HepG2 (cell line): ENCODE measurements around the gene GSTM2. TPM values are rescaled to one million over a fixed set of nuclear protein-coding genes. Genes with fewer than 3 reads are reported as not detected.

Experiments used
- ATAC-seq: fragments of 200-7000 bp; cut with Tn5 transposase; 3 replicates; pipeline ENCODE4 v1.9.1; 2020; ENCODE audit warnings: mild to moderate bottlenecking, moderate library complexity
- BruUV-seq: library from RNA; stranded (reverse); fragments of 400-500 nt; replicated peaks from 2 replicates; lab custom pipeline; 2021; lab: Mats Ljungman, UMichigan
- CTCF ChIA-PET: fragments of 300-600 bp; formaldehyde crosslinking; extraction: SDS; loops from one replicate; lab custom pipeline; 2021; ENCODE audit warnings: low total read pairs, inconsistent platforms, low intra/inter-chr PET ratio; lab: Yijun Ruan, JAX
- POLR2A ChIA-PET: fragments of 350-600 bp; sonication (Branson Sonifier 250); formaldehyde crosslinking; loops from one replicate; lab custom pipeline; 2020; ENCODE audit warnings: antibody characterized with exemption, inconsistent platforms; lab: Yijun Ruan, JAX
- DNase-seq: peaks from one replicate; pipeline ENCODE4 v3.0.0-alpha.2; 2015; ENCODE audit warnings: low spot score
- FAIRE-seq: peaks from 3 replicates; lab custom pipeline; 2011; peaks lifted over from hg19 to GRCh38; lab: Jason Lieb, UNC
- H2AFZ ChIP-seq: one replicate; pipeline ENCODE4 v1.6.1; 2011; ENCODE audit warnings: low read length, inconsistent platforms
- H3K27ac ChIP-seq: fragments of 300-600 bp; 3 replicates; pipeline ENCODE4 v1.8.0; 2011; ENCODE audit warnings: mixed run types, mild to moderate bottlenecking, mixed read lengths, low read length, inconsistent platforms; ENCODE audit not compliant: insufficient read depth; ENCODE audit errors: extremely low read length
- H3K27me3 ChIP-seq, 2 experiments: fragments of 200-600 bp in 1 of 2; 2 replicates in 1 of 2; 3 replicates in 1 of 2; pipeline versions ENCODE4 v1.6.0 to v1.8.0; 2011; ENCODE audit warnings: low read length in 2 of 2, mild to moderate bottlenecking in 2 of 2, moderate library complexity in 2 of 2, inconsistent platforms in 1 of 2; ENCODE audit not compliant: insufficient read depth in 2 of 2, control insufficient read depth in 1 of 2
- H3K36me3 ChIP-seq, 2 experiments: fragments of 200-600 bp in 1 of 2; replicated peaks in 1 of 2; 2 replicates in 1 of 2; 3 replicates in 1 of 2; pipeline versions ENCODE4 v1.5.1 to v1.8.0; 2011; ENCODE audit warnings: low read length in 2 of 2, inconsistent platforms in 1 of 2; ENCODE audit not compliant: insufficient read depth in 2 of 2, control insufficient read depth in 1 of 2
- H3K4me1 ChIP-seq: 2 replicates; pipeline ENCODE4 v1.5.1; 2012; ENCODE audit warnings: low read length, inconsistent platforms; ENCODE audit not compliant: insufficient read depth
- H3K4me2 ChIP-seq: 2 replicates; pipeline ENCODE4 v1.6.0; 2011; ENCODE audit warnings: low read depth, low read length, inconsistent platforms
- H3K4me3 ChIP-seq, 3 experiments: fragments of 200-600 bp in 1 of 3; sonication (generic), shearing (Covaris generic) in 1 of 3; replicated peaks in 1 of 3; 2 replicates each; pipeline ENCODE4 v1.5.1; 2011 to 2016; ENCODE audit warnings: low read length in 3 of 3, inconsistent platforms in 2 of 3, low read depth in 2 of 3, mild to moderate bottlenecking in 2 of 3, control low read depth in 1 of 3, mixed read lengths in 1 of 3; ENCODE audit not compliant: insufficient read depth in 1 of 3
- H3K79me2 ChIP-seq: one replicate; pipeline ENCODE4 v1.6.1; 2011; ENCODE audit warnings: low read length, inconsistent platforms; ENCODE audit not compliant: insufficient read depth
- H3K9ac ChIP-seq: 2 replicates; pipeline ENCODE4 v1.6.0; 2011; ENCODE audit warnings: mild to moderate bottlenecking, low read depth, low read length, inconsistent platforms; ENCODE audit not compliant: insufficient read depth
- H3K9me3 ChIP-seq: 2 replicates; pipeline ENCODE4 v1.5.1; 2012; ENCODE audit warnings: mild to moderate bottlenecking, low read length
- H4K20me1 ChIP-seq: 2 replicates; pipeline ENCODE4 v1.6.0; 2011; ENCODE audit warnings: inconsistent platforms, mild to moderate bottlenecking, low read length, moderate library complexity; ENCODE audit not compliant: insufficient read depth
- GLI4 ChIP-seq: sonication (generic); formaldehyde crosslinking; IDR thresholded peaks from 2 replicates; pipeline ENCODE4 v1.5.1; 2020; ENCODE audit warnings: missing genetic modification reagents, mild to moderate bottlenecking, moderate library complexity, borderline replicate concordance
- HNRNPK ChIP-seq: fragments of 200-400 bp; formaldehyde crosslinking; IDR thresholded peaks from 2 replicates; pipeline ENCODE4 v1.6.1; 2018; ENCODE audit warnings: low read length, low read depth, moderate library complexity, mild to moderate bottlenecking; ENCODE audit not compliant: poor library complexity, severe bottlenecking
- POLR2A ChIP-seq, 2 experiments: IDR thresholded peaks; 2 replicates each; pipeline ENCODE4 v1.6.1; 2011; ENCODE audit warnings: low read depth in 2 of 2, low read length in 2 of 2, mild to moderate bottlenecking in 1 of 2, moderate library complexity in 1 of 2; ENCODE audit not compliant: insufficient read depth in 1 of 2
- SALL1 ChIP-seq: sonication (generic); formaldehyde crosslinking; IDR thresholded peaks from 2 replicates; pipeline ENCODE4 v1.8.0; 2022; ENCODE audit warnings: mild to moderate bottlenecking, missing genetic modification reagents
- ZBTB38 ChIP-seq: sonication (generic); formaldehyde crosslinking; IDR thresholded peaks from 2 replicates; pipeline ENCODE4 v1.5.1; 2020; ENCODE audit warnings: mild to moderate bottlenecking, missing genetic modification reagents
- ZNF678 ChIP-seq: sonication (generic); formaldehyde crosslinking; IDR thresholded peaks from 2 replicates; pipeline ENCODE4 v1.4.0; 2020; ENCODE audit warnings: mild to moderate bottlenecking, missing genetic modification reagents
- WGBS: methylation state at CpG from one replicate; pipeline ENCODE4 v1.1.6; 2017; ENCODE audit warnings: low lambda C conversion rate; 5-methylcytosine and 5-hydroxymethylcytosine counted together
- in situ Hi-C: cut with HindIII; loops from 2 replicates; pipeline ENCODE4 v1.10.0; 2017; ENCODE audit warnings: low pct_unique_long_range_greater_than_20kb; ENCODE audit not compliant: extremely low pct_ligation_motif_present
- intact Hi-C: fragments of 100-400 bp; cut with micrococcal nuclease; formaldehyde crosslinking; loops from one replicate; pipeline ENCODE4 v1.10.0; 2022; ENCODE audit not compliant: unreplicated experiment
- polyA plus RNA-seq, 8 experiments: library from polyadenylated mRNA; depleted of rRNA in 3 of 8; stranded (reverse) in 7 of 8; unstranded in 1 of 8; fragments of >200 nt; fragmentation: Illumina TruSeq in 4 of 8; extraction: Trizol in 4 of 8; gene quantifications; 2 replicates each; pipeline versions ENCODE4 v1.2.1 to v1.2.3, GENCODE V29; 2011 to 2016; ENCODE audit warnings: low read depth in 4 of 8, missing spikeins in 1 of 8, mixed read lengths in 1 of 8; ENCODE audit not compliant: insufficient read depth in 1 of 8
- total RNA-seq, 5 experiments: library from RNA; depleted of rRNA; stranded (reverse); fragments of >200 nt; fragmentation: Illumina TruSeq; extraction: Trizol; gene quantifications; 2 replicates each; pipeline ENCODE4 v1.2.3, GENCODE V29; 2016; ENCODE audit warnings: low read depth in 1 of 5
- TF ChIP-seq, protein P1 (sequence below): sonication (generic); formaldehyde crosslinking; IDR thresholded peaks from 2 replicates; pipeline ENCODE4 v1.4.0; 2020; ENCODE audit warnings: missing genetic modification reagents
- TF ChIP-seq, protein P2 (sequence below): sonication (generic); formaldehyde crosslinking; IDR thresholded peaks from 2 replicates; pipeline ENCODE4 v1.4.0; 2020; ENCODE audit warnings: missing genetic modification reagents

Gene GSTM2
- total and polyA plus RNA-seq, 2 of the 13 experiments (the other 11 are each of a cell fraction or from before 2014, with no cell fraction given), result 7.0 to 15.0 TPM

DNA sequence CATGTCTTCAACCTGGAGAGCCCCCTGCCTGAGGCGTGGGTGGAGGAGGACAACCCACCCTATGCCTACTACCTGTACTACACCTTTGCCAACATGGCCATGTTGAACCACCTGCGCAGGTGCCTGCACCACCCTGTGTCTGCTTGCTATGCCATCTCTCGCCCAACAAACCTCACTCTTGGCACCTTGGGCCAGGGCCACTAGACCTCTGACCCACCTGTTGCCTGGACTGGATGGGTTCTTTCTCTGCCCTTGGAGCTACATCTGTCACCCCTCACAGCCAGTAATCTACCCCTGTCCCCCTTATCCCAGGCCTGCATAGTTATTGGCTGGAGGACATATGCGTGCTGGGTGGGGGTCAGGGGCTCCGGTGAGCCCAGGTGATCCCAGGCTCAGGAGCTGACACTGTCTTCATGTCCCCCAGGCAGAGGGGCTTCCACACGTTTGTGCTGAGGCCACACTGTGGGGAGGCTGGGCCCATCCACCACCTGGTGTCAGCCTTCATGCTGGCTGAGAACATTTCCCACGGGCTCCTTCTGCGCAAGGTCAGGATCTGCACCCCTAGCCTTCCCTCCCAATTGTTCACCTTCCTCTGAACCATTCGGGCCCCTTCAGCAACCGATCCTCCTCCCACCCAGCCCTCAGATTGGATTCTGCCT, 38.4 kb upstream of the GSTM2 start:
- Histone ChIP-seq H3K4me2 (no peak overlapping the region), H2AFZ (no peak overlapping the region), H3K4me1 (peaks cover 8% of the 10 kb centered on the region), H3K36me3 (peaks cover 42 to 68% of the 10 kb centered on the region in 2 experiments), H3K27me3 (no peaks in the 10 kb centered on the region), H3K4me3 (no peak overlapping the region), H3K27ac (no peak overlapping the region), H3K9ac (no peak overlapping the region), H3K79me2 (peaks cover 5% of the 10 kb centered on the region), H4K20me1 (0 out of 2 replicates have a peak, but pooled peaks cover 4% of the 10 kb centered on the region), H3K9me3 (no peaks in the 10 kb centered on the region)
- DNase-seq (no peak), FAIRE-seq (no peak), ATAC-seq (no peak)
- no TSS peak for BruUV-seq
- 0 out of 4 replicates have a peak, but pooled peaks of 1 of the 2 experiments have one; percentile 7 for TF ChIP-seq POLR2A (IDR thresholded peaks at IDR 0.05; ENCODE audit: insufficient read depth in 1 of 2, low read depth in 2 of 2, low read length in 2 of 2)
- TF ChIP-seq SALL1 (CRISPR knock-in tag), result no peak
- no peak for TF ChIP-seq GLI4 (CRISPR knock-in tag)
- ChIA-PET CTCF (interaction anchor here (2.9 kb wide), 1 partner anchor 83 kb away, joined by 23 read pairs; no protein-coding TSS in a partner anchor), POLR2A (interaction anchor here (1.1 to 2.7 kb wide), 3 partner anchors 9 to 84 kb away, joined by 4 to 11 read pairs (median 5); partner anchors contain the start of genes AMPD2, GNAI3 and GNAT2)
- in situ Hi-C loops (no loop called here), intact Hi-C loops (no loop called here)
- 89% methylated on average over 9 of the region's 10 CpGs for WGBS

DNA sequence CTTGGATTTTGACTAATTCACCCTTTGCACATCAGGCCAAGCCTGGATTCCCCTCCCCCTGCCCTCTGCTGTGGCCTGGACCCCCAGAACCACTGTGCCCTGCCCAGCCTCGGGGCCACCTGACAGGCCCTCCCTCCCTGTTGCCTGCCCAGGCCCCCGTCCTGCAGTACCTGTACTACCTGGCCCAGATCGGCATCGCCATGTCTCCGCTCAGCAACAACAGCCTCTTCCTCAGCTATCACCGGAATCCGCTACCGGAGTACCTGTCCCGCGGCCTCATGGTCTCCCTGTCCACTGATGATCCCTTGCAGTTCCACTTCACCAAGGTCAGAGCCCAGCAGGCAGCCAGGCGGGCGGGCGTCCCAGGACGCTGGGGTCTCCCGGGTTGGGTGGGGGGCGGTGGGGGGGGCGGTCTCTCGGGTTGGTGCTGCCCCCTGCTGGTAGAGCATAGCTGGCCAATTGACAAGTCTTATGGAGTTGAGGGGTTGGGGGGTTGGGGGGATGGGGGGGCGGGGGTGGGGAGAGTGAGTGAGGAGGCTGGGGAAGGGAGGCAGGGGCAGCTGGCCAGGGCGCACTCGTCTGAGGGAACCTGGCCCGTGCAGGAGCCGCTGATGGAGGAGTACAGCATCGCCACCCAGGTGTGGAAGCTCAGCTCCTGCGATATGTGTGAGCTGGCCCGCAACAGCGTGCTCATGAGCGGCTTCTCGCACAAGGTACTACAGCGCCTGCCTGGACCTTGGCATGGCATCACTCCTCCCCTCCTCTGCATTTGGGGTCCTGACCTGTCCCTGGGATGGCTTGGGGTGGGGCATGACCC, 37.6 kb upstream of the GSTM2 start:
- POLR2A ChIA-PET, result interaction anchor here (0.6 to 2.7 kb wide), 5 partner anchors 10 to 331 kb away, joined by 3 to 11 read pairs (median 4); partner anchors contain the start of genes AMPD2, GNAI3 and GNAT2
- ATAC-seq, result 0 out of 3 replicates have a peak, but pooled peaks have one; percentile 6
- no TSS peak for BruUV-seq
- DNase-seq, result no peak
- Histone ChIP-seq H3K4me1 (peaks cover 8% of the 10 kb centered on the region), H3K4me2 (no peak overlapping the region), H3K9ac (no peak overlapping the region), H3K27me3 (no peaks in the 10 kb centered on the region), H3K79me2 (no peaks in the 10 kb centered on the region), H3K27ac (no peak overlapping the region), H4K20me1 (0 out of 2 replicates have a peak, but pooled peaks cover 4% of the 10 kb centered on the region), H3K4me3 (no peak overlapping the region), H2AFZ (no peak overlapping the region), H3K9me3 (no peaks in the 10 kb centered on the region), H3K36me3 (peaks cover 42 to 61% of the 10 kb centered on the region in 2 experiments)
- TF ChIP-seq ZNF678 (CRISPR knock-in tag) (no peak), HNRNPK (peak; percentile 79), ZBTB38 (peak; percentile 87; the same call in 1 of the 2 replicates)
- TF ChIP-seq, protein P1, sequence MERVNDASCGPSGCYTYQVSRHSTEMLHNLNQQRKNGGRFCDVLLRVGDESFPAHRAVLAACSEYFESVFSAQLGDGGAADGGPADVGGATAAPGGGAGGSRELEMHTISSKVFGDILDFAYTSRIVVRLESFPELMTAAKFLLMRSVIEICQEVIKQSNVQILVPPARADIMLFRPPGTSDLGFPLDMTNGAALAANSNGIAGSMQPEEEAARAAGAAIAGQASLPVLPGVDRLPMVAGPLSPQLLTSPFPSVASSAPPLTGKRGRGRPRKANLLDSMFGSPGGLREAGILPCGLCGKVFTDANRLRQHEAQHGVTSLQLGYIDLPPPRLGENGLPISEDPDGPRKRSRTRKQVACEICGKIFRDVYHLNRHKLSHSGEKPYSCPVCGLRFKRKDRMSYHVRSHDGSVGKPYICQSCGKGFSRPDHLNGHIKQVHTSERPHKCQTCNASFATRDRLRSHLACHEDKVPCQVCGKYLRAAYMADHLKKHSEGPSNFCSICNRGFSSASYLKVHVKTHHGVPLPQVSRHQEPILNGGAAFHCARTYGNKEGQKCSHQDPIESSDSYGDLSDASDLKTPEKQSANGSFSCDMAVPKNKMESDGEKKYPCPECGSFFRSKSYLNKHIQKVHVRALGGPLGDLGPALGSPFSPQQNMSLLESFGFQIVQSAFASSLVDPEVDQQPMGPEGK (CRISPR knock-in tag), result 0 out of 2 replicates have a peak, but pooled peaks have one; percentile 22
- TF ChIP-seq, protein P2, sequence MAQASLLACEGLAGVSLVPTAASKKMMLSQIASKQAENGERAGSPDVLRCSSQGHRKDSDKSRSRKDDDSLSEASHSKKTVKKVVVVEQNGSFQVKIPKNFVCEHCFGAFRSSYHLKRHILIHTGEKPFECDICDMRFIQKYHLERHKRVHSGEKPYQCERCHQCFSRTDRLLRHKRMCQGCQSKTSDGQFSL (CRISPR knock-in tag), result peak; percentile 81
- in situ Hi-C loops (no loop called here), intact Hi-C loops (no loop called here)
- no peak for FAIRE-seq
- CTCF ChIA-PET, result interaction anchor here (2.9 kb wide), 1 partner anchor 84 kb away, joined by 23 read pairs; no protein-coding TSS in a partner anchor
- 87% methylated on average over 19 of the region's 30 CpGs for WGBS
